ENCODE data around the gene NQO2.
A peak's percentile ranks its signal among the peaks of the same experiment; 100 is the strongest.
"Not testable (repeated sequence)": the region's sequence is repeated elsewhere in the genome, so short reads cannot be mapped to it uniquely, and the experiment has no call there.

The NQO2 gene

DNA sequence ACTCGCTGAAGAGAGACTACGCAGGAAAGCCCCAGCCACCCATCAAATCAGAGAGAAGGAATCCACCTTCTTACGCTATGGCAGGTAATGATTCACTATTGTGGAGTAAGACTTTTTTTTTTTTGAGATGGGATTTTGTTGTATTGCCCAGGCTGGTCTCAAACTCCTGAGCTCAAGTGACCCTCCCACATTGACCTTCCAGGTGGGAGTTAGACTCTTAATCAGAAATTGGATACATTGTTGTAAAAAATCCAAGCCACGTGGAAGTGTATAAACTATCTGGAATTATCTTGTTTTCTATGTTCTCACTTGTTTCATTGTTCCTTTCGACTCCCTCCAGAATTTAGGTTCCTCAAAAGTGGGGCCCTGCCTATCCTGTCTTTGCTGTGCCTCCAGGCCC lies 6.8 kb downstream of the NQO2 start:
- peaks cover 67% of the 10 kb centered on the region for H3K36me3 ChIP-seq (ENCODE audit: control insufficient read depth, insufficient read depth, low read length, severe bottlenecking)

DNA sequence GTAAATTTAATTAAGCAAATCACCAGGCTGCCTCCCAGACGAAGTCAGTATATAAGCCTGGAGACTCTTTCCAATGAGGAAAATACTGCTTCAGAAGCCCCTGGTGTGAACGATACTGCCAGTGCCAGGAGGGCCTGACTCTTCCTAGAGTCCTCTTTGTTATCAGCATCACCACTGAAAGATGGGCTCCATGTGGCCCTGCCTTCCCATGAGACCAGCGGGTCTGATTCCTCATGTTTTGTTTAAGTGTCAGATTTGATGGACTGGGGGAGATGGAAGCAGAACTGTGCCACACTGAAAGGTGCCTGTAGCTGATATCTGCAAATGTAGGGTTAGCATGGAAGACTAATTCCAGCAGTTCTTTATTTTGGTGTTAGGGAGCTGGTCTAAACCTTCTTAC lies 7.9 kb downstream of the NQO2 start:
- Histone ChIP-seq H3K9ac (ENCODE audit: low read length) (no peak overlapping the region), H3K36me3 (ENCODE audit: control insufficient read depth, insufficient read depth, low read length, severe bottlenecking) (peaks cover 78% of the 10 kb centered on the region), H3K27me3 (replicated peaks; ENCODE audit: control insufficient read depth, insufficient read depth, low read length) (no peaks in the 10 kb centered on the region), H3K4me1 (ENCODE audit: control insufficient read depth, insufficient read depth, low read length) (peaks cover 9% of the 10 kb centered on the region), H3K9me3 (ENCODE audit: control insufficient read depth, low read length) (peaks cover 19% of the 10 kb centered on the region), H3K4me3 (ENCODE audit: low read length) (no peak overlapping the region)
- DNase-seq (ENCODE audit: low read depth) = no peak

More for the DNA sequence above, 6.8 kb downstream of the NQO2 start:
- Histone ChIP-seq H3K9me3 (ENCODE audit: control insufficient read depth, low read length) (peaks cover 10% of the 10 kb centered on the region), H3K9ac (ENCODE audit: low read length) (no peak overlapping the region), H3K4me3 (ENCODE audit: low read length) (no peak overlapping the region), H3K4me1 (ENCODE audit: control insufficient read depth, insufficient read depth, low read length) (peaks cover 14% of the 10 kb centered on the region), H3K27me3 (replicated peaks; ENCODE audit: control insufficient read depth, insufficient read depth, low read length) (no peaks in the 10 kb centered on the region)
- no peak for DNase-seq (ENCODE audit: low read depth)

DNA sequence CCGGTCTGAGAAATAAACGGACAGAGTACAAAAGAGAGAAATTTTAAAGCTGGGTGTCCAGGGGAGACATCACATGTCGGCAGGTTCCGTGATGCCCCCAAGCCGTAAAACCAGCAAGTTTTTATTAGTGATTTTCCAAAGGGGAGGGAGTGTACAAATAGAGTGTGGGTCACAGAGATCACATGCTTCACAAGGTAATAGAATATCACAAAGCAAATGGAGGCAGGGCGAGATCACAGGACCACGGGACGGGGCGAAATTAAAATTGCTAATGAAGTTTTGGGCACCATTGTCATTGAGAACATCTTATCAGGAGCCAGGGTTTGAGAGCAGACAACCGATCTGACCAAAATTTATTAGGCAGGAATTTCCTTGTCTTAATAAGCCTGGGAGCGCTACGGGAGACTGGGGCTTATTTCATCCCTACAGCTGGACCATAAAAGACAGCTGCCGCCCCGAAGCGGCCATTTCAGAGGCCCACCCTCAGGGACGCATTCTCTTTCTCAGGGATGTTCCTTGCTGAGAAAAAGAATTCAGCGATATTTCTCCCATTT lies 9.1 kb downstream of the NQO2 start:
- H3K27me3 ChIP-seq (replicated peaks; ENCODE audit: control insufficient read depth, insufficient read depth, low read length); H3K4me3 ChIP-seq (ENCODE audit: low read length); H3K4me1 ChIP-seq (ENCODE audit: control insufficient read depth, insufficient read depth, low read length); DNase-seq (ENCODE audit: low read depth); H3K9ac ChIP-seq (ENCODE audit: low read length): not testable (repeated sequence)
- Histone ChIP-seq H3K36me3 (ENCODE audit: control insufficient read depth, insufficient read depth, low read length, severe bottlenecking) (peaks cover 86% of the 10 kb centered on the region), H3K9me3 (ENCODE audit: control insufficient read depth, low read length) (peaks cover 19% of the 10 kb centered on the region)

DNA sequence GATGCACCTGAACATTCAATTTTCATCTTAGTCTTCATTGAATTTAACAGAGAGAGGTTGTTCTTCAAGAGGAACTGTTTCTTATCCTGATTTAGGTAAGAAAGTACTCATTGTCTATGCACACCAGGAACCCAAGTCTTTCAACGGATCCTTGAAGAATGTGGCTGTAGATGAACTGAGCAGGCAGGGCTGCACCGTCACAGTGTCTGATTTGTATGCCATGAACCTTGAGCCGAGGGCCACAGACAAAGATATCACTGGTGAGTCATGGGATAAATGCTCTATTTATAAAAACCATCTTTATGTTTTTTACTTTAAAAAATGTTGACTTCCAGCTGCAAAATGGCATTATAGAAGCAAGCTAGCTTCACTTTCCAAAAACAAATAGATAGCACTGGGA lies 10.2 kb downstream of the NQO2 start:
- Histone ChIP-seq H3K4me3 (ENCODE audit: low read length) (no peak overlapping the region), H3K36me3 (ENCODE audit: control insufficient read depth, insufficient read depth, low read length, severe bottlenecking) (peaks cover 88% of the 10 kb centered on the region), H3K9ac (ENCODE audit: low read length) (no peak overlapping the region), H3K4me1 (ENCODE audit: control insufficient read depth, insufficient read depth, low read length) (peaks cover 6% of the 10 kb centered on the region), H3K9me3 (ENCODE audit: control insufficient read depth, low read length) (peaks cover 19% of the 10 kb centered on the region), H3K27me3 (replicated peaks; ENCODE audit: control insufficient read depth, insufficient read depth, low read length) (no peaks in the 10 kb centered on the region)
- no peak for DNase-seq (ENCODE audit: low read depth)

DNA sequence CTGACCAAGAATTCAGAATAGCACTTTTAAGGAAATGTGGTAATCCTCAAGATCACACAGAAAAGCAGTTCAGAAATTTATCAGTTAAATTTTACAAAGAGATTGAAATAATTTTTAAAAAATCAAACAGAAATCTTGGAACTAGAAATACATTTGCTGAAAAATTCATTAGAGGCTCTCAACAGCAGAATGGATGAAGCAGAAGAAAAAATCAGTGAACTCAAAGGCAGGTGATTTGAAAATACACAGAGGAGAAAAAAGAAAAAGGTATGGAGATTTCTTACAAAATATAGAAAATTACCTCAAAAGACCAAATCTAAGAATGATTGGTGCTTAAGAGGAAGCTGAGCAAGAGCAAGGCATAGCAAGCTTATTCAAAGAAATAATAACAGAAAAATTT lies 11.5 kb downstream of the NQO2 start:
- no peak for DNase-seq (ENCODE audit: low read depth)
- Histone ChIP-seq H3K27me3 (replicated peaks; ENCODE audit: control insufficient read depth, insufficient read depth, low read length) (no peaks in the 10 kb centered on the region), H3K4me1 (ENCODE audit: control insufficient read depth, insufficient read depth, low read length) (peaks cover 6% of the 10 kb centered on the region), H3K9ac (ENCODE audit: low read length) (no peak overlapping the region), H3K4me3 (ENCODE audit: low read length) (no peak overlapping the region), H3K9me3 (ENCODE audit: control insufficient read depth, low read length) (peaks cover 19% of the 10 kb centered on the region), H3K36me3 (ENCODE audit: control insufficient read depth, insufficient read depth, low read length, severe bottlenecking) (peaks cover 85% of the 10 kb centered on the region)

DNA sequence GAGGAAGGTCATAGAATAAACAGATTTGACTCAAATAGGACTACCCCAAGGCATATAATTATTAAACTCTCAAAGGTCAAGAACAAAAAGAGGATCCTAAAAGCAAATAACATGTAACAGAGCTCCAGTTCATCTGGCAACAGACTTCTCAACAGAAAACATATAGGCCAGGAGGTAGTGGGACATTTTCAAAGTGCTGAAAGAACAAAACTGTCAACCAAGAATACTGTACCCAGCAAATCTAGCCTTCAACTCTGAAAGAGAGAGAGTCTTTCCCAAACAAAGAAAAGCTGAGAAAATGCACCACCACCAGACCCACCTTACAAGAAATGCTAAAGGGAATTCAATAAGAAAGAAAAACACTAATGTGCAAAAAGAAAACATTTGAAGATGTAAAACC lies 11.9 kb downstream of the NQO2 start:
- H3K9me3 ChIP-seq (ENCODE audit: control insufficient read depth, low read length) = peaks cover 19% of the 10 kb centered on the region
- no peak for DNase-seq (ENCODE audit: low read depth)
- H3K4me1 ChIP-seq (ENCODE audit: control insufficient read depth, insufficient read depth, low read length) = peaks cover 6% of the 10 kb centered on the region
- no peak overlapping the region for H3K9ac ChIP-seq (ENCODE audit: low read length)
- H3K27me3 ChIP-seq (replicated peaks; ENCODE audit: control insufficient read depth, insufficient read depth, low read length) = no peaks in the 10 kb centered on the region
- no peak overlapping the region for H3K4me3 ChIP-seq (ENCODE audit: low read length)
- H3K36me3 ChIP-seq (ENCODE audit: control insufficient read depth, insufficient read depth, low read length, severe bottlenecking) = peaks cover 84% of the 10 kb centered on the region

DNA sequence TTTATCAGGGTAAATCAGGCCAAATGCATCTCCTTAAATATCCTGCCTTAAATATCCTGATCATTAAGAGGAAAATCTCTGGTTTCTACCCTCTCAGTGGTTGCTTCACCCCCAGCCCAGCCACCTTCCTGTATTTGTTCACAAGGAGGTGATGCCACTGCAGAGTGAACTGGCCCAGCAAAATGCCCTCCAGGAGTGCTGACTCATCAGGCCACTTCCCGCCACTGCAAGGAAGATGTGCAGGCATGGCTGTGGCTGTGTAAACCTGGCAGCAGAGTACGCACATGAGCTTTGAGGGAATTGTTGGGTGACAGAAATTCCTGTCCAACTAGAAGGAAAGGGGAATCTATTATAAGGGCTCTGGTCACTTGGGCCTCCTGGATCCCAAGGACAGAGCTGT lies 13.8 kb downstream of the NQO2 start:
- peak; percentile 42 for DNase-seq (ENCODE audit: low read depth)
- Histone ChIP-seq H3K9ac (ENCODE audit: low read length) (no peak overlapping the region), H3K36me3 (ENCODE audit: control insufficient read depth, insufficient read depth, low read length, severe bottlenecking) (peaks cover 83% of the 10 kb centered on the region)

DNA sequence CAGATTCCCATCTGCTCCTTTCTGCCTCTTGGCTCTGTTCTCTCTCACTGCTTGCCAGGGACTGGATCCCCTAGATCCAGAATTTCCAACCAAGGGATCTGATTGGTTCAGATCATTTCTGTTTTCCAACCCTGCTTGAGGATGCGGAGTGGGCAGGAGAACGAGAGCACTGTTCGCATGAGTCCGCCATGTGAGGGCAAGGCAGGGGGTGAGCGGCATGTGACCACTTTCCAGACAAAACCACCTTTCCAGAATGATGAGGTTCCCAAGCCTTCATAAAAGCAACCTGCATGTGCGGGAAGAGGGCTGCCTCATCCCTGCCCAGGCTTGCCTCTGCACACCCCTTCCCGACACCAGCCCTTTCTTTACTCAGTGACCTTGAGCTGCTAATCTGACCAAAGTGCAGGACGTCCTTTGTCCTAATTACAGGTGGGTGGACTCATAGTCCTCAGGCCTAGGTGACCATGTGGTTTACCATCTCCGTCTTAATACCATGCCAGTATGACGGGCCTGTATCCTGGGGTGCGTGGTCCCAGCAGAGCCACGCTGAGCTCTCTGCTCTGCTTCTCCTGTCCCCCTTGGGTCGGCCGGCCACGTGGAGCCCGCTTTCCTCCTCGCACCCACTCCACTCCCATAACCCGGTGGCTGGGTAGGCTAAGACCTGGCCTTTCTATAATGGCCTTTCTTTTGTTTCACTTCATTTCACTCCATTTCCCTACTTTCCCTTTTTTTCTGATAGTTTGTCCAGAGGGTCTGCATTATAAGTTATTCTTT lies 14.4 kb downstream of the NQO2 start:
- H3K27me3 ChIP-seq (replicated peaks; ENCODE audit: control insufficient read depth, insufficient read depth, low read length) = no peaks in the 10 kb centered on the region
- H3K36me3 ChIP-seq (ENCODE audit: control insufficient read depth, insufficient read depth, low read length, severe bottlenecking) = peaks cover 83% of the 10 kb centered on the region
- no peak for DNase-seq (ENCODE audit: low read depth)
- peaks cover 6% of the 10 kb centered on the region for H3K4me1 ChIP-seq (ENCODE audit: control insufficient read depth, insufficient read depth, low read length)
- no peak overlapping the region for H3K9ac ChIP-seq (ENCODE audit: low read length)
- peaks cover 19% of the 10 kb centered on the region for H3K9me3 ChIP-seq (ENCODE audit: control insufficient read depth, low read length)
- H3K4me3 ChIP-seq (ENCODE audit: low read length) = no peak overlapping the region

More for the DNA sequence above, 13.8 kb downstream of the NQO2 start:
- no peaks in the 10 kb centered on the region for H3K27me3 ChIP-seq (replicated peaks; ENCODE audit: control insufficient read depth, insufficient read depth, low read length)
- H3K9me3 ChIP-seq (ENCODE audit: control insufficient read depth, low read length) = peaks cover 19% of the 10 kb centered on the region
- H3K4me3 ChIP-seq (ENCODE audit: low read length) = no peak overlapping the region
- peaks cover 6% of the 10 kb centered on the region for H3K4me1 ChIP-seq (ENCODE audit: control insufficient read depth, insufficient read depth, low read length)

DNA sequence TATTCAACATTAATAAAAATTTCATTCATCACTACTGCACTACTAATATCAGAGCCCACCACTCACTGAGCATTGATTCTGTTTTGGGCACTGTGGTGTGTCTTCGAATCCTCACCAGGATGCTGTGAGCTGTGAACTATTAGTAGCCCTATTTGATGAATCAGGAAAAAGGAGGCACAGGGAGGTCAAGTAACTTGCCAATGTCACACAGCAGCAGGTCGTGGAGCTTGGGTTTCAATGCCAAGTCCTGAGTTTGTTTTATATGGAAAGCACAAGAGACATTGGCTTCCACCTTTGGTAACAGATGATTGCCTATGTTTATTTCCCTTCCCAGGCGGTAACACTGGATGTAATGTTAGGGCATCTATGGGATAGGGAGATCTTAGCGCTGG lies 15.0 kb downstream of the NQO2 start:
- Histone ChIP-seq H3K4me3 (ENCODE audit: low read length) (no peak overlapping the region), H3K9me3 (ENCODE audit: control insufficient read depth, low read length) (peaks cover 19% of the 10 kb centered on the region), H3K9ac (ENCODE audit: low read length) (no peak overlapping the region), H3K4me1 (ENCODE audit: control insufficient read depth, insufficient read depth, low read length) (peaks cover 6% of the 10 kb centered on the region), H3K36me3 (ENCODE audit: control insufficient read depth, insufficient read depth, low read length, severe bottlenecking) (peaks cover 80% of the 10 kb centered on the region), H3K27me3 (replicated peaks; ENCODE audit: control insufficient read depth, insufficient read depth, low read length) (no peaks in the 10 kb centered on the region)
- no peak for DNase-seq (ENCODE audit: low read depth)

DNA sequence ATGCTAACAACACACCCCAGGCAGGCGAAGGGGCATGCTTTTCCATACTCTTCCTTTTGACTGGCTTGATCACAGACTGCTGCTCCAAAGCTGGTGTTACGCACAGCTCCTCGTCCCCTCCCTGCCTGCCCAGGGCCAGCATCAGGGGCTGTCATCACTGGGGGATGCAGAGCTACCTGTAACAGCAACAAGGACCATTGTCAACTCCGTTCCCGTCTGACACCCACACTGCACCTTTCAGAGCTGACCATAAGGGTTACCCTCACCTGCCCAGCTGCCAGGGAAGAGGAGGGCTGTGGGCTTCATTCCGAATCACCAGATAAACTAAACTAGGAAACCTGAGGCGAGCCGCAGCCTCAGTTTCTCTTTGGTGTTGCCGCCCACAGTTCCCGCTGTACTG lies 15.4 kb downstream of the NQO2 start:
- H3K4me1 ChIP-seq (ENCODE audit: control insufficient read depth, insufficient read depth, low read length) = peaks cover 10% of the 10 kb centered on the region
- peaks cover 19% of the 10 kb centered on the region for H3K9me3 ChIP-seq (ENCODE audit: control insufficient read depth, low read length)
- DNase-seq (ENCODE audit: low read depth) = no peak
- no peak overlapping the region for H3K9ac ChIP-seq (ENCODE audit: low read length)
- H3K36me3 ChIP-seq (ENCODE audit: control insufficient read depth, insufficient read depth, low read length, severe bottlenecking) = peaks cover 80% of the 10 kb centered on the region
- H3K27me3 ChIP-seq (replicated peaks; ENCODE audit: control insufficient read depth, insufficient read depth, low read length) = no peaks in the 10 kb centered on the region
- no peak overlapping the region for H3K4me3 ChIP-seq (ENCODE audit: low read length)

DNA sequence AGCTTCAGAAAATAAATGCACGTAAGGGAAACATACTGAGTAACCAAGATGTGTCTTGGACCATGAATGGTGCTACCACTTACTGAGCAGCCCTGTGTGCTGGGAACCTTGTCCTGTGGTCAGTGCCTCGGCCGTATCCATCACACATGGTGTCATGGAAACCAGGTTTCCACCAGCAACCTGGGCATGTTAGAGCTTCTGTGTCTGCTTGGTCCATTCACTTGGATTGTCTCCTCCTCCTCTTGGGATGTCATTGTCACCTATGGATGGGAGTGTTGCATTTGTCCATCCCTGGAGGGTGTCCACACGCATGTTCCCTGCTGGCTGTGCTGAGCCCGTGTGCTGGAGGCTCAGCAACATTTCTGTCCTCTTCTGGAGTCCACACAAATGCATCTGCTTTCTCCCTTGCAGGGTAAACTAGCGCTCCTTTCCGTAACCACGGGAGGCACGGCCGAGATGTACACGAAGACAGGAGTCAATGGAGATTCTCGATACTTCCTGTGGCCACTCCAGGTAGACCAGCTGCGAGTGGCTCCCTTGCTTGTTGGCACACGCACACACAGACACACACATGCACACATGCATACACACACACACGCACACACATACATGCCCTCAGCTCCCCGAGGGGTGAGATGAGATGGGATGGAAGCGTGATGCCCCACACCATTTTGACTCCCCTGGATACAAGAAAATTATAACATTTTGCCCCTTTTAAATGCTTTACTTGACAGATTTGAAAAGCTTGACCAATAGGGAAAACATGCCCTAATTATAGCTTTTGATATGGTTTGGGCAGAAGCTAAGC lies 17.0 kb downstream of the NQO2 start:
- no peaks in the 10 kb centered on the region for H3K27me3 ChIP-seq (replicated peaks; ENCODE audit: control insufficient read depth, insufficient read depth, low read length)
- H3K36me3 ChIP-seq (ENCODE audit: control insufficient read depth, insufficient read depth, low read length, severe bottlenecking) = peaks cover 74% of the 10 kb centered on the region
- no peak overlapping the region for H3K4me3 ChIP-seq (ENCODE audit: low read length)
- DNase-seq (ENCODE audit: low read depth) = no peak
- no peak overlapping the region for H3K9ac ChIP-seq (ENCODE audit: low read length)
- H3K9me3 ChIP-seq (ENCODE audit: control insufficient read depth, low read length) = peaks cover 7% of the 10 kb centered on the region
- H3K4me1 ChIP-seq (ENCODE audit: control insufficient read depth, insufficient read depth, low read length) = peaks cover 21% of the 10 kb centered on the region
